Trophoblast cell (in vitro differentiated cells and primary cell): ENCODE data around the gene LDAH.

ENCODE experiments used
- DNase-seq, 2 donors: peaks; one replicate each; pipeline ENCODE4 v3.0.0-alpha.2; 2016
- H2AFZ ChIP-seq: 2 replicates; pipeline ENCODE4 v1.6.1; 2013; ENCODE audit warnings: low read length, moderate library complexity, mild to moderate bottlenecking; ENCODE audit not compliant: insufficient read depth, poor library complexity
- H2AK5ac ChIP-seq: 2 replicates; pipeline ENCODE4 v1.6.1; 2013; ENCODE audit warnings: mild to moderate bottlenecking, low read length
- H2BK120ac ChIP-seq: 2 replicates; pipeline ENCODE4 v1.6.1; 2013; ENCODE audit warnings: low read length, mild to moderate bottlenecking, moderate library complexity; ENCODE audit not compliant: insufficient read depth, poor library complexity
- H2BK12ac ChIP-seq: 2 replicates; pipeline ENCODE4 v1.6.1; 2013; ENCODE audit warnings: mild to moderate bottlenecking, low read length, moderate library complexity
- H2BK5ac ChIP-seq: 2 replicates; pipeline ENCODE4 v1.6.1; 2013; ENCODE audit warnings: low read length, low read depth, moderate library complexity, mild to moderate bottlenecking; ENCODE audit not compliant: poor library complexity
- H3K14ac ChIP-seq: 2 replicates; pipeline ENCODE4 v1.6.1; 2013; ENCODE audit warnings: mild to moderate bottlenecking, low read length
- H3K18ac ChIP-seq: 2 replicates; pipeline ENCODE4 v1.6.1; 2013; ENCODE audit warnings: mild to moderate bottlenecking, low read length
- H3K23ac ChIP-seq: 2 replicates; pipeline ENCODE4 v1.6.1; 2013; ENCODE audit warnings: low read length
- H3K27ac ChIP-seq: 2 replicates; pipeline ENCODE4 v1.5.1; 2013; ENCODE audit warnings: low read depth, mild to moderate bottlenecking, inconsistent platforms, low read length, moderate library complexity
- H3K27me3 ChIP-seq: 2 replicates; pipeline ENCODE4 v1.6.1; 2013; ENCODE audit warnings: inconsistent platforms, mild to moderate bottlenecking, low read length, moderate library complexity; ENCODE audit not compliant: insufficient read depth
- H3K36me3 ChIP-seq, 2 experiments: 1 replicate in 1 of 2; 2 replicates in 1 of 2; pipeline ENCODE4 v1.6.1; 2013; ENCODE audit warnings: low read length in 2 of 2, mild to moderate bottlenecking in 2 of 2, moderate library complexity in 1 of 2; ENCODE audit not compliant: insufficient read depth in 2 of 2, control insufficient read depth in 1 of 2
- H3K4ac ChIP-seq: 2 replicates; pipeline ENCODE4 v1.6.1; 2013; ENCODE audit warnings: low read depth, mild to moderate bottlenecking, low read length, moderate library complexity
- H3K4me1 ChIP-seq, 2 experiments: 1 replicate in 1 of 2; 2 replicates in 1 of 2; pipeline ENCODE4 v1.6.1; 2013; ENCODE audit warnings: low read length in 2 of 2, mild to moderate bottlenecking in 2 of 2, moderate library complexity in 1 of 2; ENCODE audit not compliant: insufficient read depth in 2 of 2, control insufficient read depth in 1 of 2
- H3K4me2 ChIP-seq: 2 replicates; pipeline ENCODE4 v1.6.1; 2013; ENCODE audit warnings: inconsistent platforms, mild to moderate bottlenecking, low read length, moderate library complexity
- H3K4me3 ChIP-seq: 2 replicates; pipeline ENCODE4 v1.5.1; 2013; ENCODE audit warnings: mild to moderate bottlenecking, low read depth, low read length, inconsistent platforms
- H3K79me1 ChIP-seq: one replicate; pipeline ENCODE4 v1.6.1; 2013; ENCODE audit warnings: low read length
- H3K79me2 ChIP-seq: 2 replicates; pipeline ENCODE4 v1.6.1; 2013; ENCODE audit warnings: low read length, mild to moderate bottlenecking; ENCODE audit not compliant: control insufficient read depth, insufficient read depth, poor library complexity
- H3K9ac ChIP-seq: 2 replicates; pipeline ENCODE4 v1.6.1; 2013; ENCODE audit warnings: mild to moderate bottlenecking, low read length
- H3K9me3 ChIP-seq: 2 replicates; pipeline ENCODE4 v1.6.1; 2013; ENCODE audit warnings: low read depth, mild to moderate bottlenecking, control low read depth, inconsistent platforms, low read length; ENCODE audit not compliant: insufficient read depth
- H4K12ac ChIP-seq: 2 replicates; pipeline ENCODE4 v1.6.1; 2013; ENCODE audit warnings: low read depth, mild to moderate bottlenecking, low read length, moderate library complexity
- H4K8ac ChIP-seq: 2 replicates; pipeline ENCODE4 v1.6.1; 2013; ENCODE audit warnings: low read depth, mild to moderate bottlenecking, low read length, moderate library complexity
- H4K91ac ChIP-seq: one replicate; pipeline ENCODE4 v1.6.1; 2013; ENCODE audit warnings: low read depth, mild to moderate bottlenecking, low read length, moderate library complexity
- WGBS: extraction: QIAGEN DNeasy Blood & Tissue Kit; methylation state at CpG from one replicate; pipeline ENCODE4 v1.1.7; 2013; ENCODE audit warnings: missing lambda C conversion rate; ENCODE audit not compliant: insufficient read length, insufficient coverage; ENCODE audit errors: extremely low coverage; 5-methylcytosine and 5-hydroxymethylcytosine counted together

Gene LDAH

DNA sequence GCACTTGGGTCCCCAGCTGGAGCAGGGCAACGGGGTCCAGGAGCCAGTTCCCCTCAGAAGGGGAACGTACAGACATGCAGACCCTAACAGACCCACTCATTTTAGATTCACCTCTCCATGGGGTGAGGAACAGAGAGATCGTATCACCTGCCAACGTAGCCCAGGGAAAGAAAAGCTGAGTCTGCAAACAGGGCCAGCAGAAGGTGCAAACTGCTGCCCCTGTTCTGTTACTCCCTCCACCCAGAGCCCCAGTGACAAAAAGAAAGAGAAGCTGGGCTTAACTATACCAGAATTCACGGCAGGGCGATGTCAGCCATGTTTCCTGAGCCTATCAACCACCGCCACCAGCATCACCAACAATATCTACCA lies 171.2 kb downstream of the LDAH start:
- H3K4me3 ChIP-seq = no peak overlapping the region
- no peak overlapping the region for H3K4ac ChIP-seq
- peak overlapping the region; percentile 48 for H2BK120ac ChIP-seq
- H3K36me3 ChIP-seq = no peaks in the 10 kb centered on the region
- H2AK5ac ChIP-seq = peak overlapping the region; percentile 6
- H3K23ac ChIP-seq = no peak overlapping the region
- H3K4me1 ChIP-seq = peaks cover 10 to 19% of the 10 kb centered on the region in 2 experiments
- H2BK12ac ChIP-seq = peak overlapping the region; percentile 4
- peaks cover 12% of the 10 kb centered on the region for H3K79me1 ChIP-seq
- H4K91ac ChIP-seq = peak overlapping the region; percentile 60
- H3K27ac ChIP-seq = no peak overlapping the region
- H3K79me2 ChIP-seq = peaks cover 5% of the 10 kb centered on the region
- no CpG with 5 or more reads among the region's 7 CpGs for WGBS
- peak overlapping the region; percentile 25 for H3K14ac ChIP-seq
- H3K9ac ChIP-seq = no peak overlapping the region
- peak overlapping the region; percentile 53 for H2AFZ ChIP-seq
- H3K9me3 ChIP-seq = peaks cover 3% of the 10 kb centered on the region
- H3K4me2 ChIP-seq = peak overlapping the region; percentile 88
- H3K18ac ChIP-seq = no peak overlapping the region
- H4K12ac ChIP-seq = peak overlapping the region; percentile 78
- no peak for DNase-seq
- H3K27me3 ChIP-seq = no peaks in the 10 kb centered on the region
- peak overlapping the region; percentile 89 for H4K8ac ChIP-seq
- H2BK5ac ChIP-seq = no peak overlapping the region

DNA sequence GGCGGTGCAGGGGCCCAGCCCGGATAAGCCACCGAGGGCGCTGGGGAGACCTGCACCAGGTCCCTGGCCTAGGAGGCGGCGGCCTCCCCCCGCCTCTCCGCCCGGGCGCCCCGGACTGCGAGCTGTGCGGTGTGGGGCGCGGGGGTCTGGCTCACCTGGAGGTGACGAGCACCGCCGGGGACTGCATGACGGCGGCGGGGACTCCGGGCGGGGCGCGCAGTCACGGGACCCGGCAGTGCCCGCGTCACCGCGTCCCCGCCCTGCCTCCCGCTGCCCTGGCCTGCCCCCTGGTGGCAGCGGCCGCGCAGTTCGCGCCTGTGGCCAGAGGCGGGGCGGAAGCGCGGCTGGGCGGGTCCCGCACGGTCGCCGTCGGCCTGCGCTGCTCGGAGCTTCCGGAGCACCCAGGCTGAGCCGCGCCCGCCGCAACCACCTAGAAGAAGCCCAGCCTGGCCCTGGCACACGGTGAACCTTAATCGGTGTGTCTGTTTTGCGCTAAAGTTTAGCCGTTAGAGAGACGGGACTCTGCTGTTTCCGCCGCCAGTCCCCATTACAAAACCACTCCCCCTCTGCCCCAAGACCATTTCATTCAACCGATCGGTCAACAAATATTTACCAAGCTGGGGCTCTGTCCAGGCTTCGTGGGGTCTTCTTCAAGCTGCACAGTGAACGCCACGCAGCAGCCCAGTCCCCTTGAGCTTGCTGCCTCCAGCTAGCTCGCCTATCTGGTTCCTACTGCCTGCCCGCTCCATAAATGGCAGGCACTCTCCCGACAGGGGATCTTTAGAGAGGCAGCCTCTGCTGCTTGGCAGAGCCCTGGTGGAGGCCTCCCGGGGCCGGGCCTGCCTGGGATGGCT lies 171.8 kb downstream of the LDAH start, which contains the start of gene HS1BP3:
Gene HS1BP3, minus strand, starts transcription at position 222 of the 854 bp plus-strand sequence. Its CDS starts 35 bp downstream, at position 187.
- Histone ChIP-seq H2BK120ac (peak within 1 kb of the TSS; percentile 93), H4K8ac (peak within 1 kb of the TSS; percentile 91), H3K27me3 (no peaks in the 10 kb centered on the region), H4K12ac (peak within 1 kb of the TSS; percentile 88), H3K4me2 (peak within 1 kb of the TSS; percentile 88), H3K4ac (peak within 1 kb of the TSS; percentile 87), H3K14ac (peak within 1 kb of the TSS; percentile 93), H2BK5ac (peak within 1 kb of the TSS; percentile 82), H3K36me3 (peaks cover 0 to 2% of the 10 kb centered on the region in 2 experiments), H2AFZ (peak within 1 kb of the TSS; percentile 98), H3K9me3 (peaks cover 3% of the 10 kb centered on the region), H2AK5ac (peak within 1 kb of the TSS; percentile 42), H3K79me1 (peaks cover 12% of the 10 kb centered on the region), H3K23ac (no peak within 1 kb of the TSS), H3K79me2 (peaks cover 5% of the 10 kb centered on the region), H3K18ac (peak within 1 kb of the TSS; percentile 95), H3K4me3 (peak within 1 kb of the TSS; percentile 87), H4K91ac (peak within 1 kb of the TSS; percentile 95), H3K4me1 (peaks cover 6 to 14% of the 10 kb centered on the region in 2 experiments), H3K27ac (peak within 1 kb of the TSS; percentile 33), H3K9ac (peak within 1 kb of the TSS; percentile 84), H2BK12ac (peak within 1 kb of the TSS; percentile 50)
- no CpG with 5 or more reads among the region's 72 CpGs for WGBS
- DNase-seq = peak; percentile 77 to 93

DNA sequence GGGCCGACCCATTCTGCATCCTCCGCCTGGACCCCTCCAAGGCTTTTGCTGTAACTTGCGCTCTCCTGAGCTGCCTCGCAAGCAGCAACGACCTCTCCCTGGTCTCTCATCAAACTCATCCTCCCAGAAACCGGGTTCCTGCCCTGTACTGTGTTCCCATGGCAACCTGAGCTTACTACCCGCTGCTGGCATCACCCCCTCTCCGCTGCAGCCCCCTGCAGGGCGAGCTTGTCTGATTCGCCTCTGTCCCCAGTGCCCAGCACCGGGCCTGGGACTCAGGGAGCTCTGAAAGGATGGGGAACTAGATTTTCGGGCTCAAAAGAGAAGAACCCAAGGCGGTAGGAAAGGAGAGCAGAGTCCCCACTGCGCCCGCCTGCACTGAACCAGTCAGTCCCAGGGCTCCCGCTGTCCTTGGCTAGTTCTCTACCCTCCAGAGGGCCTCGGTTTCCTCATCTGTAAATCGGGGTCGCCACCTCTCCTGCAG lies 172.5 kb downstream of the LDAH start:
- H3K79me1 ChIP-seq = peaks cover 12% of the 10 kb centered on the region
- H4K91ac ChIP-seq = peak overlapping the region; percentile 95
- peak overlapping the region; percentile 82 for H2BK5ac ChIP-seq
- peak overlapping the region; percentile 93 for H3K14ac ChIP-seq
- peak overlapping the region; percentile 84 for H3K9ac ChIP-seq
- peak overlapping the region; percentile 42 for H2AK5ac ChIP-seq
- peak overlapping the region; percentile 79 for H3K4me2 ChIP-seq
- peak overlapping the region; percentile 93 for H2BK120ac ChIP-seq
- peak in 1 of 2 donors; percentile 21 for DNase-seq
- peak overlapping the region; percentile 98 for H2AFZ ChIP-seq
- H3K23ac ChIP-seq = no peak overlapping the region
- peaks cover 1 to 2% of the 10 kb centered on the region in 2 experiments for H3K36me3 ChIP-seq
- H4K8ac ChIP-seq = peak overlapping the region; percentile 91
- H3K79me2 ChIP-seq = peaks cover 5% of the 10 kb centered on the region
- H3K27ac ChIP-seq = peak overlapping the region; percentile 33
- no peaks in the 10 kb centered on the region for H3K27me3 ChIP-seq
- H3K4ac ChIP-seq = peak overlapping the region; percentile 87
- peak overlapping the region; percentile 95 for H3K18ac ChIP-seq
- H3K4me1 ChIP-seq = peaks cover 6 to 14% of the 10 kb centered on the region in 2 experiments
- H3K4me3 ChIP-seq = peak overlapping the region; percentile 87
- no CpG with 5 or more reads among the region's 19 CpGs for WGBS
- peaks cover 3% of the 10 kb centered on the region for H3K9me3 ChIP-seq
- peak overlapping the region; percentile 88 for H4K12ac ChIP-seq
- H2BK12ac ChIP-seq = peak overlapping the region; percentile 50

- H2BK5ac ChIP-seq = no peak overlapping the region
- H2AFZ ChIP-seq = no peak overlapping the region
- H3K4me1 ChIP-seq = peaks cover 6 to 14% of the 10 kb centered on the region in 2 experiments
- no peak overlapping the region for H3K4ac ChIP-seq
- peak overlapping the region; percentile 95 for H3K18ac ChIP-seq
- H3K79me1 ChIP-seq = peaks cover 12% of the 10 kb centered on the region
- peak overlapping the region; percentile 79 for H3K4me2 ChIP-seq
- H3K9me3 ChIP-seq = peaks cover 3% of the 10 kb centered on the region
- H4K8ac ChIP-seq = no peak overlapping the region
- no peak overlapping the region for H3K23ac ChIP-seq
- no peak overlapping the region for H2BK120ac ChIP-seq
- no peak overlapping the region for H3K9ac ChIP-seq
- H3K27ac ChIP-seq = no peak overlapping the region
- no peaks in the 10 kb centered on the region for H3K27me3 ChIP-seq
- H3K14ac ChIP-seq = no peak overlapping the region
- H4K91ac ChIP-seq = peak overlapping the region; percentile 95
- peak overlapping the region; percentile 87 for H3K4me3 ChIP-seq
- peak overlapping the region; percentile 88 for H4K12ac ChIP-seq
- H3K79me2 ChIP-seq = peaks cover 5% of the 10 kb centered on the region
- DNase-seq = peak in 1 of 2 donors; percentile 55
- no peak overlapping the region for H2BK12ac ChIP-seq
- WGBS = no CpG with 5 or more reads among the region's 7 CpGs
- peak overlapping the region; percentile 42 for H2AK5ac ChIP-seq
- peaks cover 5 to 6% of the 10 kb centered on the region in 2 experiments for H3K36me3 ChIP-seq
These were observed 172.9 kb downstream of the LDAH start for GRCh38 chr2:20649976-20650375.
